ENCODE measurements around the gene MTURN.

The MTURN gene

DNA sequence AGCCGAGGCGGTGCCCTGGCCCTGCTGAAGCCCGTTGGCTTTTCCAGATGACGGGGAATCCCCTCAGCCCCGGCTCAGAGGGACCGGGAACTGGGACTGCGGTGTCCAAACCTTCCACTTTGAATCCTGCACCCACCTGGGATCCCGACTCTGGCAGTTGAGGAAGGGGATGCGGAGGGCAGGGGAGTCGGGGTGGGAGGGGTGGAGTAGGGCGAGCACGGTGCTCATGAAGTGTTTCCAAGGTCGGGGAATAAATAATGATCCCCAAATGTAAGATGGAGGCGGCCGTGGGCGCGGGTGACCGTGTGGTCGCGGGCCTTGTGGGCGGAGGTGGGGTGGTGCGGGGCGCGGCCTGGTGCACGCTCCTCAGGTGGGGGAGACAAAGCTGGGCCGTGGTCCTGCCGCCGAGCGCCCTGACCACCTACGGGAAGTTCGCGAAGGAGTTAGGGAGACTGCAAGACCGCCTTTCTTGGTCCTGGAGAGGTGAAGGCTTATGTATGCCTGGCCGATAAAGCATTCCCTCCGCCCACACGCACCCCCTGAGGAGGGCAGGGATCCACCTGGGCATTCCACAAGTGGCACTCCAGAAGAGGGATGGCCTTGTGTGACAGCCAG, 1.4 kb downstream of the MTURN start:
- DNase-seq (ENCODE audit: low read depth), result no peak

DNA sequence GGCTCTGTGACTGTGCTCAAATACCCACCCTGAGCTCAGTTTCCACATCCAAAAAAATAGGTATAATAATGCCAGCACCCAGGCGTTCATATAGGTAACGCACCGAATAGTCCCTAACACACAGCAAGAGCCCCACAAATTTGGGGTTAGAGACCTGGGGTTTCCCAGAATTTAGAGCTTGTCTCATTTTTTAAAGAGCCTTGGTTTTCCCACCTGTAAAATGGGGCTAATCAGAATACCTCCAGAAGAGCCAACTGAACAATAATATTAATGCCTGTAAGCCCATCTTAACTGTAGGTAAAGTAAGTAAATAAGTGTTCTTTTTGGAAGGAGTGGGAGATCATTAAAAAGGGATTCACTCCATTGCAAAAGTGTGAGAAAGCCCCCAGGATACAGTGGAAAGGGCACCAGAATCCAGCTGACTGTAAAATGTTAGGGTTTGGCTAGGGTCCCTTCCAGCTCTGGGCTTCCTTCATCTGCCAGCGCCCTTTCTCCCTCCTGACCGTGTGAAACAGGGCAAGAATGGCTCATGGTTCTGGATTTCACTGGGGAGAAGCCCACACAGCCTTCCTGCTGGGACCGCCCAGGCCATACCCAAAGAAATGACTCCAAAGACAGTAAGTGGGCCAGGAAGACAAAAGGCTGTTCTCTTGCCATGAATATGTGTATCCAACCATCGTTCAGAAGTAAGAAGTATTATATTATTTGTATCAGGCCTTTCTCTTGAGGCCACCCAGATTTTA, 2.1 kb downstream of the MTURN start:
- no peak for DNase-seq (ENCODE audit: low read depth)

DNA sequence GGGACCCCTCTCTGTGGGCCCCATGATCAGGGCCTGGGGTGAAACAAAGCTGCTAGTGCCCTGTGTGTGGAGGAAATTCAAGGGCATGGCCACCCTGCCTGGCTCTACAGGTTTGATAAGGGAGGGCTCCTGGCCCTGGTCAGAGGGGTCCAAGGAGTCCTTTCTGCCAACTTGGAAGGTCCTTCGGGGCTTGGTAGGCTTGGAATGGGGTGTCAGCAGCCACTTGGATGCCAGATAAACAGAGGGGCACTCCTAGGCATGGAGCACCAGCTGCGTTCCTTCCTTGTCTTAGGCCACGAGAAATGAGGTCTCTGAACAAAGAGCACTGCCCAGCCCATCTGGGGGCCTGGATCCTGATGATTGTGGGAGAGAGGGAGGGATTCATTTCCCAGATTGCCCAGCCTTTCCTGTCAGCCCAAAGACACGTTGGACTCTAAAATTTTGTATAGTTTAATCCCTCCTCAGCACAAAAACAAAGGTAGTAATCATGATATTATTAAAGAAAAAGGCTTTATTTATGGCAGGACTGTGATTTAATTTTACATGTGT, 5.1 kb downstream of the MTURN start:
- no peak for DNase-seq (ENCODE audit: low read depth)

DNA sequence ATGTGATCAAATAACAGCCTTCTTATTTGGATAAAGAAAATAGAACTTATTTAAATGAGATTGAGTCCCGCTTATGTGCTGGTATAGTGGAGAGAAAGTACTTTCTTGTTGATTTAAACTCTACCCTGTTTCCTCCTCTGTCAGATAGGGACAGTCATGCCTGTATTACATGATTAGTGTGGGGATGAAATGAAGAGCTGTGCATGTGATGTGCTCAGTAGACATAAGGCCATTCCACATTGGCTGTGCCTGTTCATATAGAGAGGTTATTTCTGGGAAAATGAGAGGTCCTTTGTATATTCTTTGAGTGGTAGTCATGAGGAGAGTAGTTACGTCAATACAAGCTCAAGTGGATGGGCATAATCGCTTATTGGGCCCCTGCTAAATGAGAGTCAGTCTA, 5.7 kb downstream of the MTURN start:
- DNase-seq (ENCODE audit: low read depth), result no peak

DNA sequence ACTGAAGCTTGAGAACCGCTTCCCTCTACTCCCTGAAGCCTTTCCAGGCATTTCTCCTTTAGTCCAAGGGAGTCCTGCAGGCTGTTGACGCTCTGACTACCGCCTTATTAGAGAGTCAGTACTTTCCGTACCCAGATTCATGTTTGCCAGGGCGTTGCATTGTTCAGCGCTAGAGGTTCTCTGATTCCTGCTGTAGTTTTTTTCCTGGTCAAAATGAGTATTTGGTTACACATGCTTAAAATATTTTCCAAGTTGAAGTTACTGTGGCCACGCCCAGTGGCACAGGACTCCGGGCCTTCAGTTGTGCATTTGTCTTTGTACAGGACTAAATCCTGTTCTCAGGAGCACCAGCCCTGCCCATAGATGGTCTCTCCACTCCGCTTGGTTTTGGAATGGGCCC, 7.9 kb downstream of the MTURN start:
- no peak for DNase-seq (ENCODE audit: low read depth)

DNA sequence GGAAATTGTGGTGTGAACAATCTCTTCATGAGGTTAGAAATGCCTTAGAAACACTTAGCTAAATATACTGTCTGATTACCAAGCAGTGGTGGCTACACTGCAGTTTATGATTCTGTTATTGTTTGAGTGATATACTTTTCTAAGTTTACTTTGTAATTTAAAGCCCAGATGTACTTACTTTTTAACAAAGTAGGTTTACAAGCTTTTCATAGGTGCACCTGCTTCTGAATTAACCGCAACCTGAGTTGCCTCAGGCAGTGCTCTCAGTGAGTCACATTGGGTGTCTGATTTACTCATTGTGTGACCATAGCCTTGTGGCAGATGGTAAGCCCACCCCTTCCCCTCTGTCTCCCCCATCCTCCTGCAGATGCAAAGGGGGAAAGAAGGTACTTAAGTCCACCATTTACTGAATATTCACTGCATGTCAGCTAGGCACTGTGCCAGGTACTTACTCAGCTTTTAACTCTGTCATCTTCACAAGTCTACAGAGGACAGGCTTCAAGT, 9.0 kb downstream of the MTURN start:
- DNase-seq (ENCODE audit: low read depth), result no peak

DNA sequence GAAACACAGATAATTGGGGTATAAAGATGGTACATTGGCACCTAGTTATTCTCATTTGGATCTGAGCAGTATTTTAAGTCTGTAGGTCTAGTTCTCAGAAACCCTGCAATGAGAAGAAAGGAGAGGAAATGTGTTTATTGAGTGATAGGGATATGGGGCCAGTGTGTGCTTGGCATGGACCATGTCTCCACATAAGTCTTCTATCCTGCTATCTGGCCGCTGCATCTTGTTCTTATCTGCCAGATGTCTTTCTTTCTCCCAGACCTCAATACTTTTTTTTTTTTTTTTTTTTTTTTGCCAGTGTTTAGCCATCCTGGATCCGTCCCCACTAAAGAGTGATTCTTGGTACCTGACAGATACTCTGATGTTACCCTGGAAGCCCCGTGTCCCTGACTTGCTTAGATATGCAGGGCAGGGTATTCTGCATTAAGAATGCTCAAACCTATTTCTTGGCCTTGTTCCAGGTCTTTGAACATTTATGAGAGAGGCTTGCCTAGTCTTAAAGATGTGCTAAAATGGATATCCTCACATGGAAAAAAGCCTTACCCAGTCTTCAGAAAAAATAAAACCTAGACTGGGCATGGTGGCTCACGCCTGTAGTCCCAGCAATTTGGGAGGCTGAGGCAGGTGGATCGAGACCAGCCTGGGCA, 10.0 kb downstream of the MTURN start:
- DNase-seq (ENCODE audit: low read depth), result no peak

DNA sequence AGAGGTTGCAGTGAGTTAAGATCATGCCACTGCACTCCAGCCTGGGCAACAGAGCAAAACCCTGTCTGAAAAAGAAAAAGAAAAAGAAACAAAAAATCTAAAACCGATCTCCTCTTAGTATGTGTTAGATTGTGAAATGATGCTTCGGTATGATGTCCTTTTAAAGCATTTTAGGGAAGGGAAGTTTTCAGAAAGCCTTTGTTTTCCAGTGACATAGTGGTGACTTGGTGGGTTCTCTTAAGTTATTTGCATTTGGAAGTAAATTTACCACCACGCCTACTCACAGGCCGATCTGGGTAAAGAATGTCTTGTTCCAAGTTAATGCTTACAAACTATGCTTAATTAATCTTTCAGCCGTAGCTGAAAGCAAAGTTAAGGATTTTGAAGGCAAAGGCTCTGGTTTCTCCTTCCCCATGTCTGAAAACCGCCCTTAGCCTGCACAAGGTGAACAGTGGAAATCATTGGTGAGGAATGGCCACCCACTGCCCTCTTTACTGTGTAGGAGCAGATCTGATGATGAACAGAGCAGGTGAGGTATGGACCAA, 10.7 kb downstream of the MTURN start:
- no peak for DNase-seq (ENCODE audit: low read depth)

DNA sequence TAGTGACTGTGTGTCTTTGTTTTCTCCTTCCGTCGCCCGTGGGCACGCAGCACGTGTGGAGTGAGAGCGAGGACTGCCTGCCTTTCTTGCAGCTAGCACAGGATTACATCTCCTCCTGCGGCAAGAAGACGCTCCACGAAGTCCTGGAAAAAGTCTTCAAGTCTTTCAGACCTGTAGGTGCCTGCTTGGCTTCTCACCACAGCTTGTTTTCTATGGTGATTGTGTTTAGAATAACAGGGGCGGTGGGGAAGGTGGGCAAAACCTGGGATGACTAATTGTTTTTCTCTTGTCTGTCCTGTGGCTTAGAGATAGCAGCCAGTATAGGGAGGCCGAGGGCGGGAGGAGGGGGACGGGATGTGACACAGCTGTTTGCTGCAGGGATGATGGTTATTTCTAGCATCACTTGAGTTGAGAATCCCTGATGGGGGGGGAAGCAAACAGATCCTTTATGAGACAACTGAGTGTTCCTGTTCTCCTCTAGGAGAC, 11.4 kb downstream of the MTURN start:
- no peak for DNase-seq (ENCODE audit: low read depth)

DNA sequence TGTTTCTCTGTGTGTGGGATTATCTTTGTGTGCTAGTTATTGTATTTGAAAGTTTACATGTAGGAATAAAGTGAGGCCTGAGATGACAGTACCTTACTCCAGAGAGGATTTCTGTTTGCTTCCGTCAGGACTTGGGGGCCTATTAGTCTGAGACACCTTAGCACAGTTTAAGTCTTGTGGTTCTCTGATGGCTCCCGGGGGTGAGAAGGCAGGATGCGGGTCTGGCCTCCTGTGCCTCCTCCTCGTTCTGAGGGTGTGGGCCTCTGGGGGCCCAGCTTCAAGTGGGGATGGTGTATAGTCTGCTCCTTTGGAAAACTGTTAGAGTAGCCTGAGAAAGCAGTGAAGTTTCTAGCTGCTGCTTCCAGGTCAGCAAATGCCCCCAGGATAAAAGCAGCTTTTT, 12.4 kb downstream of the MTURN start:
- DNase-seq (ENCODE audit: low read depth), result no peak

DNA sequence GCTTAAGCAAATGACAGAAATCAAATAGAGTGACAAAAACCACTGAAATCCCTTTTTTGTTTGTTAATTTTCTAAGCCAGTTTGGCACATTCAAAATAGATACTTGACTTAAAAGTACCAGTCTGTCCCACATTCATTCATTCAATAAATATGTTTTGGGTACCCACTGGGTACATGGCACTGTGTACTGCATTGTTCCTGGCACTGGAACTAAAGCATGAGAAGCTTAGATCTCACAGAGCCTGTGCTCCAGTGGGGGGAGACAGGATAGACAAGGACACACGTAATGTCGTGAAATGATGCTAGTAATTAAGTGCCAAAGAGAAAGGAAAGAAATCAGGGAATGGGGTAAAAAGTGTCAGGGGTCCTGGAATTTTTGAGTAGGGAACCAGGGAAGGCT, 13.0 kb downstream of the MTURN start:
- no peak for DNase-seq (ENCODE audit: low read depth)

DNA sequence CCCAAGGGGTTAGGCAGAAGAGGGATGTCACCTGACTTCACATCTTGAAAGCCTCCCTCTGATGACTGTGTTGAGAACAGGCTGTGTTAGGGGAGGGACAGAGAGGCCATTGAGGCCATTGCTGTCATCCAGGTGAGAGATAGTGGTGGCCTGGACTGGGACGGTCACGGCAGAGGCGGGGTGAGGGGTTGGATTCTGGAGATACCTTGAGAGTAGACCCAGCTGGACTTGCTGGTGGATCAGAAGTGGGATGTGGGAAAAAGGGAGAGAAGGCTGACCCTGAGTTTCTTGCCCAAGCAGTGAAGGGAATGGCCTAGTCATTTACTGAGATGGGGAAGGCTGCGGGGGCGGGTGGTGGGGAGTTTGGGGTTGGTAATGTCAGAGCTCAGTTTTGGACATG, 13.6 kb downstream of the MTURN start:
- no peak for DNase-seq (ENCODE audit: low read depth)

DNA sequence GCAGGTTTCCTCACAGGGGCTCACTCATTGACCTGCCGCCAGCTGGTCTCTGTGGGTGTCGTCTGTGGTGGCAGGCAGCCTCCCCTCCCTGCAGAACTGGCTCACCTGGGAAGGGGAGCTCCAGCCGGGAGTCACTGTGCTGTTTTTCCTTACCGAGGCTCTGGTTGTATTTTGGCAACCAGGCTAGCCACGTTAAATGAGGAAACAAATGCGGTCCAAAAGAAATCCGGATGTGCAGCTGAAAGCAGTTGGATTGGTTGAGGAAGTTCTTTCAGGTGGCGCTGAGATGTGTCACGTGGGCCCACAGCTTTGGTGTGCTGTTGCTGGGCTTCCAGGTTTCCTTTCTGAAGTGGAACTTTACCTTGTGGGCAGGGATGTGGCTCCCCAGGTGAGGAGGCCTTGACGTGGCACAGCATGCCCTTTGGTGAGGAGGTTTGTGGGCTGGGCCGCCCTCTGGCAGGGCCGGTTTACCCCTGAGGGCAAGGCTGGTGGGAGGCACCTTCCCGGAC, 14.2 kb downstream of the MTURN start:
- no peak for DNase-seq (ENCODE audit: low read depth)

DNA sequence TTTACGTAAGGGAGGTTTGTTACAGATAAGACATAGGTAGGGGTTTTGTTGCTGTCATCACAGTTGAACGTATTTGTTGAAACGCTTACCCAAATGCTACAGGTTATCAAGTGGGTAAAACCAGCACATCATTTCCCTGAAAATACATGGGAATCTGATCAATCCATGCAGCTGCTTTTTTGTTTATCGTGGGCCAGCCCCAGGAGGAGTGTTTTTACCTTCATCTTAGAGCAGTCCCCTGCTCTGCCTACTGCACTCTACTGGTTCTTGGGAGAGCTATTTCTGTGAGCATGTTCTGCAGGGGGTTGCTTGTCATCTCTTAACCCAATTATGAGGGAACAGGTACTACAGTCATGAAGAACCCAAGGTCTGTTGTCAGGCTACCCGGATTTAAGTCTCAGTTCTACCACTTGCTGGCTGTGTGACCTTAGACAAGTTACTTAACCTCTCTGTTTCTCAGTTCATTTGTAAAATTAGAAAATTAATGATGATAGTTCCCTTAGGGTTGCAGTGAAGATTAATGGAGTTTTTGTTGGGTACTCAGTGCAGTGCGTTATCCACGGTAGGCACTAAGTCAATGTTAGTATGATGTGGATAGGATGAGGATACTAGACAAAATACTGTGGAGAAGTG, 15.0 kb downstream of the MTURN start:
- no peak for DNase-seq (ENCODE audit: low read depth)

DNA sequence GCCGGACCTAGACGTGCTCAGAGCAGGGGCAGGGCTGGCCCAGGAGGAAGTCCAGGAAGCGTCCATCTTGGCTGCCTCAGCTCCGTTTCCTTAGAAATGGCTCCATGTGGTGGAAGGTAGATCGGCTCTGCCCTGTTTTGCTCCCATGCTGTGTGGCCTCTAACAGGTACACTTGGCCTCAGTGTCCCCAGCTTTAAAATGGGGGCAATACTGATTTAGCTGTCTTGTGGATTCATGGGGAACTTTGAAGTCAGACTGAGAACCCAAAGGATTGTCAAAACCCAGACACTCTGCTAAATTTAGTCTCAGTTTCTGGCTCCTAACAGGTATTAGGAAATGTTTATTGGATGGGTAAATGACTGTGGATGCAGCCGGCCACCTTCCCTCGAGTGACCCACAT, 15.9 kb downstream of the MTURN start:
- DNase-seq (ENCODE audit: low read depth), result no peak

DNA sequence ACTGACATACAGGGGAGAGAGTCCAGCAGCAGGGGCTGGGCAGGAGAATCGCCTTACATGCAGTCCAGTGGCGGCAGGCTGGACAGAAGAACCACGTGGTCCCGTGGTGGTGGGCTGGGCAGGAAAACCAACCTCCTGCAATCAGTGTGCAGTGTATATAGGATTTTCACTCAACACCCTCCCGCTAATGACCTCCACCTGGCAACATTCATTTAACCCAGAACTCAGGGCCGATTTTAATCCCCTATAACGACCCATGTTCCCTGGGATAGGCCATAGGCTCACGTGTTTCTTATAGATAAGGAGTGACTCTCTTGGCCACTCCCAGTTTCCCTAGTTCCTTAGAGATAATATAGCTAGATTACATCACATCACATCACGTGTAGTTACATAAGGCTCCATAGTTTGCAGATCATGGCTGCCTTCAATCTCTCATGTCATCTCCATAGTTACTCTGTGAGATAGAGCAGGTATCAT, 19.4 kb downstream of the MTURN start:
- no peak for DNase-seq (ENCODE audit: low read depth)

DNA sequence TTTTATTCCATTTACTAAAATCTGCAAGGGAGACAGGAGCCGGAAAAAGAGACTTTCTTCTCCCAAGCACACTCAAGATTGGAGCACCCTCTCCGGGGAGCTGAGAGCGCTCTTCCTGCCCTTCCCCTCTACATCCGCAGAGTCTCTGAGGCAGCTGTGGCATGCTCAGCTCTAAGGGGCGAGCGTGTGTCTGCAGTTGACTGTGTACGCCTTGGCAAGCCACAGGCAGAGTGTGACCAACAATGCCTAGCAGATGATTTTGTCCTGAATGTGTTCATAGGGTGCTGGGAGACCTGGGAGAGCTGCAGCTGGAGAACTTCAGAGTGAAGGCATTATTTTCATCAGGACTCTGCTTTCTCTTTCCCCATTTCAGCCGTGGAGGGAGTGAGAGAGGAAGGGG, 20.7 kb downstream of the MTURN start:
- DNase-seq (ENCODE audit: low read depth), result no peak

DNA sequence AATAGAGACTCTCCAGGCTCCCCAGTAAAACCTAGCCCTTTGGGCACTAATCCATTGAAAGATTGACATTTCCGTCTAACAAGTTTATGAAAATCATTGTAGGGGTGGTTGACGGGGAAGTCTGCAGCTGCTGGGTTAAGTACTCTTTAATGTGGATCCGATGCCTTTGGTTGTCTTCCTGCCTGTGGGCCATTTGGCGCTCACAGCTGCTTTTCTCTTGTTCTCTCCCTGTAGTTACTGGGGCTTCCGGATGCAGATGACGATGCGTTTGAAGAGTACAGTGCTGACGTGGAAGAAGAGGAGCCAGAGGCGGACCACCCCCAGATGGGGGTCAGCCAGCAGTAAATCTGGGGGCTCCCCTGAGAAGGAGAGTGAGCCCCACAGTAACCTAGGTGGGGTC, 22.4 kb downstream of the MTURN start:
- no peak for DNase-seq (ENCODE audit: low read depth)

DNA sequence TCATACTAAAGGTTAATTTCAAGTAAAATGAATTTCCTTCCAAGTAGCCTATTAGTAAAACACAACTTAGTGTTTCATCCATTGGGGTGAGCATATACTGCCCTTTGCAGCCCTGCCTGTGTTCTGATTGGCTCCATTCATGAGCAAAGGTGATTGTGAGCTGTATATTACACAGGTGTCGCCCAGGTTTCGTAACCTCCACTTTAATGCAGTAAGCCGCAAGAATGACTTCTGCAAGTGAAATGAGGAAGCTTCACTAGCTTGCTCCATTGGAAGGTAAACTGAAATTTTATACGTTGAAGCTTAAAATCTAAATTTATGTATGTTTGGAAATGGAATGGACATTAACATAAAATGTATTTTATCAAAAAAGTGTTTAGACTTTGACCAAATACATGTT, 24.4 kb downstream of the MTURN start:
- DNase-seq (ENCODE audit: low read depth), result no peak

DNA sequence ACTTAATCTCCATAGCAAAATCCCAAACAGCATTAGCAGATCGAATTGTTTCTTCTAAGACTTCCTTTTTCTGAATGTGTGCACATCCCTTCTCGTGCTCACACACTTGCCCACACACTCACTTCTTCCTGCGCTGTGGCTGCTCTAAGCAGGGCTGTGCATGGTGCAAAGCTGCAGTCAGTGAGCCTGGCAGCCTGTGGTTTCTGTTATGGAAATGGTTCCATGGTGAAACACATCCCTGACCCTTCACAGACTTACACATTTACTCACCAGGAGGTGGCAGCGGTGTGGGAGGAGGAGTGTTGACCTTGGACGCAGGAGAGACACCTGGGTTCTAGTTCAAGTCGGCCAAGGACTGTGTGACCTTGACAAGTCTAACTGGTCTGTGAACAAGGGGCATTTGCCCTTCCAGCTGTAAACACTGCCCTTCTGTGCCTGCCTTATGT, 24.9 kb downstream of the MTURN start:
- no peak for DNase-seq (ENCODE audit: low read depth)

DNA sequence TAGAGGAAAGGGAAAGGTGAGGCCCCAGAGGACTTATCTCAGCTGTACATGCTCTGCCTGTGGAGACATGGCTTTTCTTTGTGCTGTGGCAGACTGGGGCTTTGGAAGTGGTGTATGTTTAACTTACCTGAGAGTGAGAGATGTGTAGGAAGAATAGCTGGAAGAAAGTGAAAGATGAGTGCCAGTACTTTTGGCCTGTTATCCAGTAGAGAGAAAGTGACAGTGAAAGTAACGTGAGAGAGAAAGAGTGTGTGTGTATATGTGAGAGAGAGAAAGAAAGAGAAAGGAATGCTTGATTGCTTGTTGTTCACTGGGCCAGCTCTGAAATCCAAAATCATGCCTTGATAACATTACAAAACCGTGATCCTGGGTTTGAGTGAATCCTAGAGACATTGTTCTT, 25.5 kb downstream of the MTURN start:
- DNase-seq (ENCODE audit: low read depth), result no peak

DNA sequence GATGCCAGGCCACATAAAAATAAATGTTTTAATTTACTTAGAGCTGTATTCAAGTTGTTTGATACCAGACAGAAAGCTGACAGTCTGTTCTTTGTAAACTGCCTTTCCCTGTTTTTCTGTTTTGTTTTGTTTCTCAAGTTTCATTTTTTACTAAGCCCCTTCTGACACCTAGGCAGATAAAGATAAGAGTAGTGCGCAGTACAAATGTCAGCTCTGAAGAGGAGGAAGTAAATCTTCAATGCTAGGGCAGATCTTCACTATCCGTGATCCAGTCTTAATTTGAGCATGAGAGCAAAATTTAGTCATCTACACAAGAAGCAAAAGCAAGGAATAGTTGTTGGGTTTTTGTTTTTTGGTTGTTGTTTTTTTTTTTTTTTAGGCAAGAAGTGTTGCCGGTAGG, 27.3 kb downstream of the MTURN start:
- DNase-seq (ENCODE audit: low read depth), result no peak
